Tibial nerve (tissue), 4 donors: Measurements from ENCODE around the gene CFAP20DC.

Experiments used
- EP300 ChIP-seq, 2 donors: sonication (generic); formaldehyde crosslinking; IDR thresholded peaks; one replicate each; pipeline ENCODE4 v1.6.1; 2017; ENCODE audit warnings: antibody characterized with exemption in 2 of 2, mild to moderate bottlenecking in 1 of 2
- POLR2A ChIP-seq, 2 donors: fragments of 450-650 bp; IDR thresholded peaks; one replicate each; pipeline ENCODE4 v1.6.1; 2017; ENCODE audit warnings: antibody characterized with exemption in 2 of 2, mild to moderate bottlenecking in 2 of 2, moderate library complexity in 2 of 2
- TF ChIP-seq, protein P1 (sequence below), 5 experiments: fragments of 200-600 bp in 3 of 5; fragments of 450-650 bp in 2 of 5; sonication (generic) in 3 of 5; IDR thresholded peaks; one replicate each; pipeline ENCODE4 v1.5.1; 2016 to 2019; ENCODE audit warnings: antibody characterized with exemption in 5 of 5, mild to moderate bottlenecking in 3 of 5, moderate library complexity in 2 of 5

GRCh38 chr3:59016930-59017616 lies 32.8 kb downstream of the CFAP20DC start:
- no peak for TF ChIP-seq POLR2A (IDR thresholded peaks at IDR 0.05)
- TF ChIP-seq, protein P1, sequence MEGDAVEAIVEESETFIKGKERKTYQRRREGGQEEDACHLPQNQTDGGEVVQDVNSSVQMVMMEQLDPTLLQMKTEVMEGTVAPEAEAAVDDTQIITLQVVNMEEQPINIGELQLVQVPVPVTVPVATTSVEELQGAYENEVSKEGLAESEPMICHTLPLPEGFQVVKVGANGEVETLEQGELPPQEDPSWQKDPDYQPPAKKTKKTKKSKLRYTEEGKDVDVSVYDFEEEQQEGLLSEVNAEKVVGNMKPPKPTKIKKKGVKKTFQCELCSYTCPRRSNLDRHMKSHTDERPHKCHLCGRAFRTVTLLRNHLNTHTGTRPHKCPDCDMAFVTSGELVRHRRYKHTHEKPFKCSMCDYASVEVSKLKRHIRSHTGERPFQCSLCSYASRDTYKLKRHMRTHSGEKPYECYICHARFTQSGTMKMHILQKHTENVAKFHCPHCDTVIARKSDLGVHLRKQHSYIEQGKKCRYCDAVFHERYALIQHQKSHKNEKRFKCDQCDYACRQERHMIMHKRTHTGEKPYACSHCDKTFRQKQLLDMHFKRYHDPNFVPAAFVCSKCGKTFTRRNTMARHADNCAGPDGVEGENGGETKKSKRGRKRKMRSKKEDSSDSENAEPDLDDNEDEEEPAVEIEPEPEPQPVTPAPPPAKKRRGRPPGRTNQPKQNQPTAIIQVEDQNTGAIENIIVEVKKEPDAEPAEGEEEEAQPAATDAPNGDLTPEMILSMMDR (IDR thresholded peaks at IDR 0.05) = no peak
- TF ChIP-seq EP300 (IDR thresholded peaks at IDR 0.05) = no peak
